ENCODE measurements around the gene CLDN4. TPM values are rescaled to one million over a fixed set of nuclear protein-coding genes. Genes with fewer than 3 reads are reported as not detected.

The CLDN4 gene
- polyA plus RNA-seq, 1 experiment: 0.15 TPM

DNA sequence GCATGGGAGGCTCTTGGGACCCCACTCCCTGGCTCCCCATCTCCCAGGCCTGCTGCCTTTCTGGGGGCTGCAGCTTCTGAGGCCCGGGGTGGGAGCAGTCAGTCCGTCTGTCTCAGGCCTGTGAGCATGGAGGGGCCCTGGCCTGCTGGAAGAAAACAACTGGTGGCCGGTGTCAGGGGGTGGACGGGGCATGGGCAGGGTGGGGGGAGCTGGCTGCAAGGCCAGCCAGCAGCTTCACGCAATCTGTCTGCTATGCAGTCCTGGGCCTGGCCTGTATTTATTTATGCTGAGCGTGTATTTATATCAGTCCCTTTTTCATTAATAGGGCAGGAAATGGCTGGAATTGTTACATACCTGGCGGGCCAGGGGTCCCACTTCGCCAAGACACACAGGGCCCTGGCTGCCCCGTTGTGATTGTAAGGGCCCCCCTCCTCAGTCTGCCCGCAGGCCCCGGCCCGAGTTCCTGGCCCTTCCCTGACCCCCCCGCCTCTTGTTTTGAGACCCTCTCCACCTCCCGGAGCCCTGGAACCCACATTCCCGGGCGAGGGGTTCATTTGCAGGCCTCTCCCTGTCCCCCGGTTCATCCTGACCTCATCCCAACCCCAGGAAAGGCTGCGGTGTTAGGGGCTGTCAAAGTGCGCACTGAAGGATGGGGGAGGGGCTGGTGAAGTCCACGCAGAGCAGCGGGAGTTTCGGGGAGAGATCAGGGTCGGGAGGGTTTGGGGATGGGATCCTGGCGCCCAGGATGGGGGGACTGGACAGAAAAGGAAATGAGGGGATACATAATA, 38.4 kb downstream of the CLDN4 start:
- CTCF ChIA-PET: interaction anchor here (0.5 to 2.4 kb wide), 3 partner anchors 14 to 164 kb away, joined by 3 to 7 read pairs (median 5); no protein-coding TSS in a partner anchor
- POLR2A ChIA-PET: interaction anchor here (1.0 kb wide), 1 partner anchor 10 kb away, joined by 4 read pairs; no protein-coding TSS in a partner anchor
- no peak overlapping the region for H3K27ac ChIP-seq (ENCODE audit: low read depth, low read length)

DNA sequence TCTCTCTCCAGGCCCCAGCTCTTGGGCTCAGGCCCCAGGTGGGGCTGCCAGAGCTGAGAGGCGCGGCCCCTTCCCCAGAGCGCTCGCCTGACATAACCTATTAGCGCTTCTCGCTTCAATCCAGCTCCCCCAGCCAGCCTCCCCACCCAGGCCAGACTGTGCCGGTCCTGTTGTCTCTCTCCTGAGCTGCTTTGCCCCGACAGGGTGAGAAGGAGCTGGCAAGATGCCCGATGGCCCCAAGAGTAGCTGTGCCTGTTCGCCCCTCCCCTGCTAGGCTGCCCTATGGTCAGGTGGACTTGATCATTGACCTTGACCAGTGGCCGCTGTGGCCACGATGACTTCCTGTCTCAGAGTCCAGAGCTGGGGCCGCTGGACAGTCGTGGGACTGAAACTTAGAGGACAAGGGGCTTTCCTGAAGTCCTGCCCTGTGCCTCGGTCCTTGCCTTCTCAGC, 39.3 kb downstream of the CLDN4 start:
- POLR2A ChIA-PET: no interaction called here

More for the DNA sequence above, 38.4 kb downstream of the CLDN4 start:
- no peak for DNase-seq (ENCODE audit: low read depth, low spot score)
- H3K4me3 ChIP-seq (ENCODE audit: low read depth, low read length): no peak overlapping the region
- TF ChIP-seq, protein P1, sequence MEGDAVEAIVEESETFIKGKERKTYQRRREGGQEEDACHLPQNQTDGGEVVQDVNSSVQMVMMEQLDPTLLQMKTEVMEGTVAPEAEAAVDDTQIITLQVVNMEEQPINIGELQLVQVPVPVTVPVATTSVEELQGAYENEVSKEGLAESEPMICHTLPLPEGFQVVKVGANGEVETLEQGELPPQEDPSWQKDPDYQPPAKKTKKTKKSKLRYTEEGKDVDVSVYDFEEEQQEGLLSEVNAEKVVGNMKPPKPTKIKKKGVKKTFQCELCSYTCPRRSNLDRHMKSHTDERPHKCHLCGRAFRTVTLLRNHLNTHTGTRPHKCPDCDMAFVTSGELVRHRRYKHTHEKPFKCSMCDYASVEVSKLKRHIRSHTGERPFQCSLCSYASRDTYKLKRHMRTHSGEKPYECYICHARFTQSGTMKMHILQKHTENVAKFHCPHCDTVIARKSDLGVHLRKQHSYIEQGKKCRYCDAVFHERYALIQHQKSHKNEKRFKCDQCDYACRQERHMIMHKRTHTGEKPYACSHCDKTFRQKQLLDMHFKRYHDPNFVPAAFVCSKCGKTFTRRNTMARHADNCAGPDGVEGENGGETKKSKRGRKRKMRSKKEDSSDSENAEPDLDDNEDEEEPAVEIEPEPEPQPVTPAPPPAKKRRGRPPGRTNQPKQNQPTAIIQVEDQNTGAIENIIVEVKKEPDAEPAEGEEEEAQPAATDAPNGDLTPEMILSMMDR (IDR thresholded peaks at IDR 0.05; ENCODE audit: low read depth, low read length): no peak
- H3K27me3 ChIP-seq (ENCODE audit: control insufficient read depth, insufficient read depth, low read length): no peaks in the 10 kb centered on the region
- H3K9me3 ChIP-seq (ENCODE audit: control insufficient read depth, insufficient read depth, low read length): no peaks in the 10 kb centered on the region; the same call in 1 of the 2 replicates

DNA sequence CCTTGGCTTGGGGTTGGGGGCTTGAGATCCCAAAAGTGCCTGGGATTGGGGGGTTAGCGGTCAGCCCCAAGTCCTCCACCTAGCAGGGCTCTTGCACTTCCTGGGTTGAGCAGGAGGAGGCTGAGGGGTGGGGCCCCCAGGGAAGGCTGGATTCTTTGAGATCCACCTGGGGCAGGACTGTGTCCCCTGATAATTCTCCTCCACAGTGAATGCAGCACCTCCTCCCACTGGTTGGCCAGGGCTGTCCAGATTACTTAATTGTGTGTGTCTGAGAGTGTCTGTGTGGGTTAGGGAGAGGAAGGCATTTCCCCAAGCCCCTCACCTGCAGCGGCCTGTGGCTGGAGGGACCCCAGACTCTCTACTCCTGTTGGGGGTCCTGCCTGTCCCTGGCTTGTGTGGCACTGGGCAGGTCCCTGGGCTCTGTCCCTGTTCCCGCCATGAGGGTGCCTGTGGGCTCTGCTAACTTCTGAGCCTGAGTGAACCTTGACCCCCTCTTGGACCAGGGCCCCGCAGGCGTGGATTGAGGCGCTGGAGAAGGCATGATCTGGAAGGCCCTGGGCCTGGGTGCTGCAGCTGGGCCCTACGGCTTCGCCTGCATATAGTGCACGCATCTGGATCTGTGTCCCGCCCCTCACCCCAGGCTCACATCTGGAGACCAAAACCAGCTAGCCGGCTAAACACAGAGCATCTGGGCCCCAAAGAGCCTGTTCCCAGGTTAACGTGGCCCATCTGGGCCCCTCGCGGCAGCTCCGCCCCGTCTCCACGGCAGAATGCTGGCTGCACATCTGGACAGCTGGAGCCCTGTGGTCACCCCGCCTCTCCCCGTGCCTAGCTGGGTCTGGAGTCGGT, 40.6 kb downstream of the CLDN4 start:
- CTCF ChIA-PET: no interaction called here

More for the DNA sequence above, 39.3 kb downstream of the CLDN4 start:
- no peak overlapping the region for H3K27ac ChIP-seq (ENCODE audit: low read depth, low read length)
- no peaks in the 10 kb centered on the region; the same call in 1 of the 2 replicates for H3K9me3 ChIP-seq (ENCODE audit: control insufficient read depth, insufficient read depth, low read length)
- TF ChIP-seq, protein P1 (IDR thresholded peaks at IDR 0.05; ENCODE audit: low read depth, low read length): no peak
- CTCF ChIA-PET: interaction anchor here (0.5 to 2.4 kb wide), 2 partner anchors 157 to 333 kb away, joined by 7 read pairs; no protein-coding TSS in a partner anchor
- H3K4me3 ChIP-seq (ENCODE audit: low read depth, low read length): no peak overlapping the region
- H3K27me3 ChIP-seq (ENCODE audit: control insufficient read depth, insufficient read depth, low read length): no peaks in the 10 kb centered on the region
- DNase-seq (ENCODE audit: low read depth, low spot score): no peak

DNA sequence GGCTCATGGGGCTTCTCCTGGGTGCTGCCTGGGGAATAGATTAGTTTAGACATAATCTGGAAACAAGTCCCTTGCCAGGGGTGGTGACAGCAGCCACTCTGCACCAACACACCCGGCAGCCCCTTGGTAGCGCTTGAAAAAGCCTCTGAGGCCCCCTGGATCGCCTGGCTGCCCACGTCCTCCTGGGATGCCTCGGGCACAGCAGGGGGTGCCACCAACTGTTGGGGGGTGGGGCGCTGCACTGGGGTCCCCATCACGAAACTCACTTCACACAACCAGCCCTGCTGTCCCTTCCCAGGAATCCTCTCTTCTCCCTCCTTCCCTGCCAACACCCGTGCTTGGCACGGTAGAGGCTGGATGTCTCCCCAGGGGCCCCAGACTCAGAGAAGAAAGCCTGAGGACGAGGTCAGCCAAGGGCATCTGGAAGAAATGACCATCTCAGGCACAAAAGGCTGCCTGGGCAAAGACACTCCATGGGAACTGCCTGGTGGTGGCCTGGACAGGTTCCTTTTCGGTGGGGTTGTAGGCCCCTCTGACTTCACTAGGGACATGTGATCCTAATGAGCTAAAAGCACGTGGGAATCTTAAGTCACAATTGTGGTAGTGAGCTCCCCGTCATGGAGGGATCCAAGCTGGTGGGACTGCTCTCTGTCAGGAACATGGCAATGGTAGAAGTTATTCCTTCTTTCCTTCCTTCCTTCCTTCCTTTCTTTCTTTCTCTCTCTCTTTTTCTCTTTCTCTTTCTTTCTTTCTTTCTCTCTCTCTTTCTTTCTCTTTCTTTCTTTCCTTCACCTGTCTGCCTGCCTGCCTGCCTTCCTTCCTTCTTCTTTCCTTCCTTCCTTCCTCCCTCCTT, 41.5 kb downstream of the CLDN4 start:
- Histone ChIP-seq H3K27me3 (ENCODE audit: control insufficient read depth, insufficient read depth, low read length) (no peaks in the 10 kb centered on the region), H3K27ac (ENCODE audit: low read depth, low read length) (no peak overlapping the region), H3K4me3 (ENCODE audit: low read depth, low read length) (no peak overlapping the region), H3K9me3 (ENCODE audit: control insufficient read depth, insufficient read depth, low read length) (no peaks in the 10 kb centered on the region; the same call in 1 of the 2 replicates)
- TF ChIP-seq, protein P1 (IDR thresholded peaks at IDR 0.05; ENCODE audit: low read depth, low read length): no peak
- ChIA-PET CTCF (interaction anchor here (0.7 to 1.7 kb wide), 2 partner anchors 154 to 161 kb away, joined by 3 to 5 read pairs; no protein-coding TSS in a partner anchor), POLR2A (no interaction called here)
- DNase-seq (ENCODE audit: low read depth, low spot score): no peak

More for the DNA sequence above, 40.6 kb downstream of the CLDN4 start:
- Histone ChIP-seq H3K27me3 (ENCODE audit: control insufficient read depth, insufficient read depth, low read length) (no peaks in the 10 kb centered on the region), H3K4me3 (ENCODE audit: low read depth, low read length) (no peak overlapping the region), H3K27ac (ENCODE audit: low read depth, low read length) (no peak overlapping the region), H3K9me3 (ENCODE audit: control insufficient read depth, insufficient read depth, low read length) (no peaks in the 10 kb centered on the region; the same call in 1 of the 2 replicates)
- POLR2A ChIA-PET: no interaction called here
- no peak for DNase-seq (ENCODE audit: low read depth, low spot score)
- TF ChIP-seq, protein P1 (IDR thresholded peaks at IDR 0.05; ENCODE audit: low read depth, low read length): no peak
